ENCODE data around the gene FAM149A. TPM values are rescaled to one million over a fixed set of nuclear protein-coding genes. Genes with fewer than 3 reads are reported as not detected.
A peak's percentile ranks its signal among the peaks of the same experiment; 100 is the strongest.

FAM149A gene
- total RNA-seq (2021; fragmentation: NEBNext Ultra II Directional; extraction: Animal tissue kit (Norgen Biotek cat#: 25700)) = not detected
- long read RNA-seq = 0 reads

DNA sequence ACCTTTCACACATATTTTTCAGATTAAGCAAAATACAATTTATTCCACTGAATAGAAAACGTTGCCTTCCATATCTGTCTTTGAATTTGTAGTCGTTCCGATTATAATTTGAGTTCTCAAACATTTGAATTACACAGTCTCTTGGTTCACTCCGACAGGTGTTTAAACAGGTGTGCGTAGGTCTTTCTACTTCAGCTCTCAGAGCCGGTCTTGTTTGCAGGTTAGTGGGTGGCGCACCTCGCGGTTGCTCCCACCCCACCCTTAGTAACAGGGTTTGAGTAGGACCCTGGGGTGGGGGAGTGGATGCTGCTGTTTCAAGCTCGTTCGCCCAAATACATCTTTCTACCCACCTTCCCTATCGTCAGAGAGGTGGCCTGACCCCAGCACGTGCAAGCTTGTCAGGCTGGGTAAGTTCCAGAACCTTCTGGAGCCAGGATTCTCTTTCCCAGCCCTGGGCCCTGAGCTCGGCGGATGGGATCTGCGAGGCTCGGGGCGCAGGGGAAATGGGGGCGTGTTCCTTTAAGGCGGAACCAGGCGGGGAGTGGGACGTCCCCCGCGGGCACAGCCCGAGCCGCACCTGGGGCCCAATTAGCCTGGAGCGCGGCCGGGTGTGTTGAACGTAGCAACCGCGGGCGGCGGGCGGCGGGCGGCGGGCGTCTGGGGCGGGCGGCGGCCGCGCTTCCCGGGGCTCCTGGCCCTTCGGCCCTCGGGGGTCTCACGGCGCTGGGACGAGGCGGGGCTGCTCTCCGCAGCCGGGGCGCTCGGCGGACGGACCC, at the start of gene FAM149A:
FAM149A (plus strand) TSS at position 591 of the 776 bp plus-strand sequence.
- 0 out of 2 replicates have a peak, but pooled peaks cover 3% of the 10 kb centered on the region for H3K36me3 Mint-ChIP-seq (ENCODE audit: low read depth)
- DNase-seq = no peak
- H3K4me1 Mint-ChIP-seq (ENCODE audit: low read depth) = no peaks in the 10 kb centered on the region
- H3K27me3 Mint-ChIP-seq (ENCODE audit: insufficient read depth) = peaks cover 22% of the 10 kb centered on the region
- no peak within 1 kb of the TSS for H3K4me3 Mint-ChIP-seq
- peaks cover 4% of the 10 kb centered on the region; the same call in 1 of the 2 replicates for H3K9me3 Mint-ChIP-seq
- no peak within 1 kb of the TSS for H3K27ac Mint-ChIP-seq
- TF ChIP-seq, protein P1, sequence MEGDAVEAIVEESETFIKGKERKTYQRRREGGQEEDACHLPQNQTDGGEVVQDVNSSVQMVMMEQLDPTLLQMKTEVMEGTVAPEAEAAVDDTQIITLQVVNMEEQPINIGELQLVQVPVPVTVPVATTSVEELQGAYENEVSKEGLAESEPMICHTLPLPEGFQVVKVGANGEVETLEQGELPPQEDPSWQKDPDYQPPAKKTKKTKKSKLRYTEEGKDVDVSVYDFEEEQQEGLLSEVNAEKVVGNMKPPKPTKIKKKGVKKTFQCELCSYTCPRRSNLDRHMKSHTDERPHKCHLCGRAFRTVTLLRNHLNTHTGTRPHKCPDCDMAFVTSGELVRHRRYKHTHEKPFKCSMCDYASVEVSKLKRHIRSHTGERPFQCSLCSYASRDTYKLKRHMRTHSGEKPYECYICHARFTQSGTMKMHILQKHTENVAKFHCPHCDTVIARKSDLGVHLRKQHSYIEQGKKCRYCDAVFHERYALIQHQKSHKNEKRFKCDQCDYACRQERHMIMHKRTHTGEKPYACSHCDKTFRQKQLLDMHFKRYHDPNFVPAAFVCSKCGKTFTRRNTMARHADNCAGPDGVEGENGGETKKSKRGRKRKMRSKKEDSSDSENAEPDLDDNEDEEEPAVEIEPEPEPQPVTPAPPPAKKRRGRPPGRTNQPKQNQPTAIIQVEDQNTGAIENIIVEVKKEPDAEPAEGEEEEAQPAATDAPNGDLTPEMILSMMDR (IDR thresholded peaks at IDR 0.05) = no peak

GRCh38 chr4:186058253-186058979, 46.1 kb upstream of the FAM149A start:
- Mint-ChIP-seq H3K36me3 (ENCODE audit: low read depth) (0 out of 2 replicates have a peak, but pooled peaks cover 4% of the 10 kb centered on the region), H3K4me1 (ENCODE audit: low read depth) (no peaks in the 10 kb centered on the region), H3K4me3 (no peak overlapping the region), H3K27me3 (ENCODE audit: insufficient read depth) (peaks cover 4% of the 10 kb centered on the region), H3K27ac (no peak overlapping the region), H3K9me3 (peaks cover 8% of the 10 kb centered on the region)
- DNase-seq = no peak
- TF ChIP-seq, protein P1 (IDR thresholded peaks at IDR 0.05) = no peak

DNA sequence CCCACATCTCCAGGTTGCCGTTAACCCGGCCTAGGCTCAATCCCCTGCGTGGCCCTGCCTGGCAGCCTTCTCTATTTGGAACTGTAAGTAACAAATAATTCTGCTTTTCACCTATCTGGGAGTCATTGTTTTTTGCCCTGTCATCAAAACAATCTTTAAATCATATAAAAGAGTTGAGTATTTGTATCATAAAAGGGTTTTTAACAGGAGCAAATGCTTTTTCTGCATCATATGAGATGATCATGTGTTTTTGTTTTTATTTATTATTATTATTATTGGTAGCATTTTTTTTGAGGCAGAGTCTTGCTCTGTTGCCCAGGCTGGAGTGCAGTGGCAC, 45.6 kb upstream of the FAM149A start:
- H3K27ac Mint-ChIP-seq = no peak overlapping the region
- no peak overlapping the region for H3K4me3 Mint-ChIP-seq
- peaks cover 4% of the 10 kb centered on the region for H3K27me3 Mint-ChIP-seq (ENCODE audit: insufficient read depth)
- H3K4me1 Mint-ChIP-seq (ENCODE audit: low read depth) = no peaks in the 10 kb centered on the region
- TF ChIP-seq, protein P1 (IDR thresholded peaks at IDR 0.05) = no peak
- peaks cover 8% of the 10 kb centered on the region for H3K9me3 Mint-ChIP-seq
- no peak for DNase-seq
- 0 out of 2 replicates have a peak, but pooled peaks cover 4% of the 10 kb centered on the region for H3K36me3 Mint-ChIP-seq (ENCODE audit: low read depth)

DNA sequence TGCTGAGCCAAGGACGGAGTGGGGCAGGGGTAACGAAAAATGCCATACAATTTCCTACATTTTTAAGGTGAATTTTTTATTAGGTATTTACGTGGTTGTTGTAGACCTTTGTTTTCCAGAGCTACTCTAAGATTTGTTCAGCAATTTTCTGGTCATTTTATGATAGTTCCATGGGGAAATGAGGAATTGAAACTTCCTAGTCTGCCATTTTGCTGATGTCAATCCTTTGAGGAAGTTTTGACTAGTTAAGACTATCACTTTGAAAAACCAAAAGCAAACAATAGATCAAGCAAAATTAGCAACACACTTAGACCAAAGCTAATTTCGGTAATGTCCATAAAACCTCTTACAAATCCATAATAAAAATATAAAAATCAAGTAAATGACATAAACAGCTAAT, 42.6 kb upstream of the FAM149A start:
- H3K4me3 Mint-ChIP-seq = no peak overlapping the region
- no peaks in the 10 kb centered on the region for H3K4me1 Mint-ChIP-seq (ENCODE audit: low read depth)
- no peak overlapping the region for H3K27ac Mint-ChIP-seq
- no peak for DNase-seq
- H3K36me3 Mint-ChIP-seq (ENCODE audit: low read depth) = 0 out of 2 replicates have a peak, but pooled peaks cover 4% of the 10 kb centered on the region
- peaks cover 8% of the 10 kb centered on the region for H3K9me3 Mint-ChIP-seq
- peaks cover 4% of the 10 kb centered on the region; the same call in 1 of the 2 replicates for H3K27me3 Mint-ChIP-seq (ENCODE audit: insufficient read depth)
- TF ChIP-seq, protein P1 (IDR thresholded peaks at IDR 0.05) = no peak

DNA sequence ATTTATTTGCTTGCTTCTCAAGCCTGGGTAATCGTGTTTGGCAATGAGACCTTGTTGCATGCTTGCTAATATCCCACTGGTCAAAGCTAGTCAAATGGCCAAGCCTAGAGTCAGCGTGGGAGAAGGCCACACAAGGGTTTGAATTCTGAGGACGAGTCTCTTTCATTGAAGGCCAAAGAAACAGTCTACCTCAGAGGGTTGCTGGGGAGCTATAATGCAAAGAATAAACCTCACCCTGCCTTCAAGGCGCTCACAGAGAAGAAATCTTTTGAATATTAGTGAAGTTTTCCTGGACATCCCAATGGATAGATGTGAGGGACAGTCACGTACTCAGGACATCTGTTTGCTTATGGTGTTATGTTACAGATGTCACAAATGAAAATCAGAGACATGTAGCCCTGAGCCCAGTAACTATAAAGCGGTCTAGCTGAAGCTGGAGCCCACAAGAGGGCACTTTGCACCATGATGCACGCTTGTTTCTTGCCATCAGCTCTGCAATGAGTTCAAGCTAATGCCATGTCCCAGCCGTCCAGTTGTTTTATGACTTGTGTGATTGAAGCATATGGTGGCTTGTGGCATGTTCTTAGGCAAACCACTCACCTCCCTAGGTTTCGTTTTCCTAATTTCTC, 36.6 kb upstream of the FAM149A start:
- peak overlapping the region; percentile 91 for H3K4me3 Mint-ChIP-seq
- H3K36me3 Mint-ChIP-seq (ENCODE audit: low read depth) = no peaks in the 10 kb centered on the region
- H3K27me3 Mint-ChIP-seq (ENCODE audit: insufficient read depth) = no peaks in the 10 kb centered on the region
- no peak overlapping the region for H3K27ac Mint-ChIP-seq
- H3K9me3 Mint-ChIP-seq = no peaks in the 10 kb centered on the region
- TF ChIP-seq, protein P1 (IDR thresholded peaks at IDR 0.05) = peak; percentile 65
- peak; percentile 45 for DNase-seq
- peaks cover 28% of the 10 kb centered on the region for H3K4me1 Mint-ChIP-seq (ENCODE audit: low read depth)
